ENCODE results near the gene MYO3B.

DNA sequence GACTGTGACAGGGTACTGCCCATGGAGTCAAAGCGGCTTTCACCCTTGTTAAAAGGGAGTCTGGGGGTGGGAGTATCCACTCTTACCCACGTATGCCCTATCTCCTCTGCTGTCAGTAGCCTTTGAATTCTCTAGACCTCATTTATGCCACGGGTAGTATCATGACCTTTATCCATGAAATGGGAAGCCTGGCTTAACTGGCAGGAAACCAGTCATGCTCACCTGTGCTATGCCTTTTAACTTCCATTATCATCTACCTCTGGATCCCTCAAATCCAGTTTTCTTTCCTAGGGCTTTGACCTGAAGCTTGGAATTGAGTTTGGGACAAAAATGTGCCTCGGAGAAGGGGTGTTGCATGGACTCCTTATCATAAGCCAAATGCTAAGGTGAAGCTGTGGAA, 30.0 kb downstream of the MYO3B start:
- no peak for TF ChIP-seq POLR2A (IDR thresholded peaks at IDR 0.05)
- TF ChIP-seq, protein P1, sequence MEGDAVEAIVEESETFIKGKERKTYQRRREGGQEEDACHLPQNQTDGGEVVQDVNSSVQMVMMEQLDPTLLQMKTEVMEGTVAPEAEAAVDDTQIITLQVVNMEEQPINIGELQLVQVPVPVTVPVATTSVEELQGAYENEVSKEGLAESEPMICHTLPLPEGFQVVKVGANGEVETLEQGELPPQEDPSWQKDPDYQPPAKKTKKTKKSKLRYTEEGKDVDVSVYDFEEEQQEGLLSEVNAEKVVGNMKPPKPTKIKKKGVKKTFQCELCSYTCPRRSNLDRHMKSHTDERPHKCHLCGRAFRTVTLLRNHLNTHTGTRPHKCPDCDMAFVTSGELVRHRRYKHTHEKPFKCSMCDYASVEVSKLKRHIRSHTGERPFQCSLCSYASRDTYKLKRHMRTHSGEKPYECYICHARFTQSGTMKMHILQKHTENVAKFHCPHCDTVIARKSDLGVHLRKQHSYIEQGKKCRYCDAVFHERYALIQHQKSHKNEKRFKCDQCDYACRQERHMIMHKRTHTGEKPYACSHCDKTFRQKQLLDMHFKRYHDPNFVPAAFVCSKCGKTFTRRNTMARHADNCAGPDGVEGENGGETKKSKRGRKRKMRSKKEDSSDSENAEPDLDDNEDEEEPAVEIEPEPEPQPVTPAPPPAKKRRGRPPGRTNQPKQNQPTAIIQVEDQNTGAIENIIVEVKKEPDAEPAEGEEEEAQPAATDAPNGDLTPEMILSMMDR (IDR thresholded peaks at IDR 0.05): no peak
- no peak for TF ChIP-seq POLR2AphosphoS5 (IDR thresholded peaks at IDR 0.05)

All from prostate gland (tissue), 2 donors.